K562 (cell line): Measurements from ENCODE around the gene CRLF3. TPM values are rescaled to one million over a fixed set of nuclear protein-coding genes. Genes with fewer than 3 reads are reported as not detected.

ENCODE experiments used
- ATAC-seq: fragments of 200-7000 bp; cut with Tn5 transposase; 3 replicates; pipeline ENCODE4 v1.9.1; 2020; ENCODE audit warnings: moderate library complexity
- BruUV-seq: library from RNA; stranded (reverse); fragments of 400-500 nt; replicated peaks from 2 replicates; lab custom pipeline; 2021; lab: Mats Ljungman, UMichigan
- CTCF ChIA-PET: fragments of 300-600 bp; formaldehyde crosslinking; extraction: SDS; loops from one replicate; lab custom pipeline; 2021; ENCODE audit warnings: low intra/inter-chr PET ratio; lab: Yijun Ruan, JAX
- POLR2A ChIA-PET: fragments of 300-600, 350-650 bp; sonication (Branson Sonifier 250); formaldehyde crosslinking; extraction: SDS; loops from one replicate; lab custom pipeline; 2021; ENCODE audit warnings: antibody characterized with exemption, inconsistent platforms; lab: Yijun Ruan, JAX
- DNase-seq, 4 experiments: peaks; one replicate each; pipeline versions ENCODE4 v3.0.0 to v3.0.0-alpha.2; 2011 to 2018; ENCODE audit warnings: low spot score in 3 of 4, mixed read lengths in 3 of 4; ENCODE audit errors: extremely low read depth in 1 of 4
- FAIRE-seq: peaks from 2 replicates; lab custom pipeline; 2011; peaks lifted over from hg19 to GRCh38; lab: Jason Lieb, UNC
- H2AFZ ChIP-seq: 2 replicates; pipeline ENCODE4 v1.6.0; 2011; ENCODE audit warnings: low read depth, low read length, control low read depth, inconsistent platforms
- H3K27ac ChIP-seq: fragments of 200-600 bp; 3 replicates; pipeline ENCODE4 v1.8.0; 2011; ENCODE audit warnings: low read depth, mild to moderate bottlenecking, control low read depth, inconsistent platforms, low read length, moderate library complexity, mixed read lengths; ENCODE audit errors: extremely low read depth
- H3K27me3 ChIP-seq, 2 experiments: fragments of 300-600 bp in 1 of 2; 2 replicates in 1 of 2; 3 replicates in 1 of 2; pipeline versions ENCODE4 v1.6.0 to v1.8.0; 2011; ENCODE audit warnings: inconsistent platforms in 2 of 2, low read length in 2 of 2, mild to moderate bottlenecking in 1 of 2, mixed read lengths in 1 of 2, moderate library complexity in 1 of 2; ENCODE audit not compliant: control insufficient read depth in 2 of 2, insufficient read depth in 2 of 2
- H3K36me3 ChIP-seq: fragments of 300-600 bp; 3 replicates; pipeline ENCODE4 v1.8.0; 2011; ENCODE audit warnings: mild to moderate bottlenecking, low read length, inconsistent platforms; ENCODE audit not compliant: control insufficient read depth, insufficient read depth
- H3K4me1 ChIP-seq, 2 experiments: fragments of 200-600 bp in 1 of 2; replicated peaks in 1 of 2; 2 replicates in 1 of 2; 3 replicates in 1 of 2; pipeline versions ENCODE4 v1.5.1 to v1.8.0; 2011; ENCODE audit warnings: inconsistent platforms in 2 of 2, low read length in 2 of 2, mild to moderate bottlenecking in 1 of 2, mixed read lengths in 1 of 2, moderate library complexity in 1 of 2; ENCODE audit not compliant: control insufficient read depth in 2 of 2, insufficient read depth in 2 of 2
- H3K4me2 ChIP-seq: 2 replicates; pipeline ENCODE4 v1.6.1; 2011; ENCODE audit warnings: low read length, control low read depth, inconsistent platforms, mixed read lengths; ENCODE audit not compliant: insufficient read depth
- H3K4me3 ChIP-seq: fragments of 200-600 bp; sonication (generic), shearing (Covaris generic); 2 replicates; pipeline ENCODE4 v1.5.1; 2016; ENCODE audit warnings: control low read depth, inconsistent platforms
- H3K79me2 ChIP-seq: fragments of 200-600 bp; 3 replicates; pipeline ENCODE4 v1.8.0; 2011; ENCODE audit warnings: low read length, inconsistent platforms; ENCODE audit not compliant: control insufficient read depth, insufficient read depth
- H3K9ac ChIP-seq, 2 experiments: 2 replicates each; pipeline versions ENCODE4 v1.6.0 to v1.6.1; 2011; ENCODE audit warnings: low read depth in 2 of 2, low read length in 2 of 2, control low read depth in 1 of 2, inconsistent platforms in 1 of 2, mild to moderate bottlenecking in 1 of 2, mixed read lengths in 1 of 2; ENCODE audit not compliant: insufficient read depth in 1 of 2
- H3K9me1 ChIP-seq: one replicate; pipeline ENCODE4 v1.6.0; 2011; ENCODE audit warnings: inconsistent platforms, mild to moderate bottlenecking, low read length, moderate library complexity; ENCODE audit not compliant: control insufficient read depth, insufficient read depth
- H3K9me3 ChIP-seq: replicated peaks from 2 replicates; pipeline ENCODE4 v1.5.1; 2011; ENCODE audit warnings: low read depth, low read length, inconsistent platforms; ENCODE audit not compliant: control insufficient read depth, insufficient read depth
- H4K20me1 ChIP-seq: replicated peaks from 2 replicates; pipeline ENCODE4 v1.6.1; 2011; ENCODE audit warnings: low read length, inconsistent platforms, mixed read lengths; ENCODE audit not compliant: control insufficient read depth, insufficient read depth
- CEBPB ChIP-seq: fragments of 450-650 bp; IDR thresholded peaks from 2 replicates; pipeline ENCODE4 v1.6.1; 2016; ENCODE audit warnings: missing genetic modification characterization, missing compliant biosample characterization
- MCM5 ChIP-seq: fragments of 450-650 bp; IDR thresholded peaks from 2 replicates; pipeline ENCODE4 v1.6.1; 2016; ENCODE audit warnings: low read depth
- MEIS2 ChIP-seq: fragments of 450-650 bp; IDR thresholded peaks from 2 replicates; pipeline ENCODE4 v1.6.1; 2014; ENCODE audit warnings: mild to moderate bottlenecking; ENCODE audit not compliant: partially characterized antibody
- POLR2H ChIP-seq: IDR thresholded peaks from 2 replicates; pipeline ENCODE4 v1.6.1; 2016; ENCODE audit warnings: missing genetic modification characterization, low read depth, mild to moderate bottlenecking, control low read depth, missing compliant biosample characterization, moderate library complexity
- ZNF124 ChIP-seq: sonication (generic); formaldehyde crosslinking; IDR thresholded peaks from 2 replicates; pipeline ENCODE4 v1.8.1; 2022; ENCODE audit warnings: missing genetic modification reagents
- WGBS: fragments of 100-300 bp; shearing (Covaris generic); methylation state at CpG from one replicate; pipeline ENCODE4 v1.1.6; 2016; ENCODE audit warnings: low coverage, mixed read lengths; ENCODE audit not compliant: insufficient coverage; ENCODE audit errors: missing lambda C conversion rate; 5-methylcytosine and 5-hydroxymethylcytosine counted together
- in situ Hi-C: fragments of 300-500 bp; cut with MboI; formaldehyde crosslinking; loops from 4 replicates; pipeline ENCODE4 v1.15.0; 2018; ENCODE audit warnings: inconsistent platforms, mixed read lengths
- intact Hi-C: fragments of 100-400 bp; cut with micrococcal nuclease; formaldehyde crosslinking; loops from 2 replicates; pipeline ENCODE4 v1.14.2; 2022
- polyA plus RNA-seq, 8 experiments: library from polyadenylated mRNA; depleted of rRNA in 4 of 8; stranded (reverse) in 5 of 8; unstranded in 3 of 8; fragments of >200 nt; fragmentation: Nextera tagmentation in 2 of 8; fragmentation: Illumina TruSeq in 1 of 8; extraction: Ambion mirVana in 2 of 8; extraction: Trizol in 1 of 8; gene quantifications; 2 replicates each; pipeline versions ENCODE4 v1.2.1 to v1.2.3, GENCODE V29; 2011 to 2014; ENCODE audit warnings: inconsistent platforms in 1 of 8, missing spikeins in 1 of 8
- total RNA-seq, 7 experiments: library from RNA; depleted of rRNA in 6 of 7; stranded (reverse); fragments of >200 nt in 6 of 7; fragmentation: Illumina TruSeq in 2 of 7; extraction: Trizol in 2 of 7; gene quantifications; 2 replicates each; pipeline versions ENCODE4 v1.2.1 to v1.2.3, GENCODE V29; 2011 to 2021; ENCODE audit warnings: low replicate concordance in 1 of 7
- TF ChIP-seq, protein P1 (sequence below): sonication (generic); formaldehyde crosslinking; IDR thresholded peaks from 2 replicates; pipeline ENCODE4 v1.8.1; 2023; ENCODE audit warnings: mild to moderate bottlenecking, missing genetic modification reagents
- TF ChIP-seq, protein P2 (sequence below): fragments of 250-450 bp; sonication (Bioruptor Pico); IDR thresholded peaks from 2 replicates; pipeline ENCODE4 v1.5.0; 2021

Gene CRLF3
- total and polyA plus RNA-seq, 9 of the 15 experiments (the other 6 are each of a cell fraction or from before 2014, with no cell fraction given) = 13.2 to 55.9 (median 29.8) TPM

- no peak for ATAC-seq
- no peaks in the 10 kb centered on the region for H3K9me1 ChIP-seq
- no peak for FAIRE-seq
- no peak for DNase-seq
- H3K4me2 ChIP-seq = no peak overlapping the region
- H3K36me3 ChIP-seq = peaks cover 35% of the 10 kb centered on the region; the same call in 2 of the 3 replicates
- intact Hi-C loops (loop anchor here (10.0 kb wide), 2 partner anchors 85 to 525 kb away; no protein-coding TSS in a partner anchor), in situ Hi-C loops (no loop called here)
- H3K4me3 ChIP-seq = no peak overlapping the region
- CTCF ChIA-PET = no interaction called here
- H3K27ac ChIP-seq = no peak overlapping the region
- no peaks in the 10 kb centered on the region for H3K27me3 ChIP-seq
- POLR2A ChIA-PET = interaction anchor here (0.8 to 1.5 kb wide), 2 partner anchors 14 to 17 kb away, joined by 3 to 5 read pairs; no protein-coding TSS in a partner anchor
- H4K20me1 ChIP-seq = peaks cover 6% of the 10 kb centered on the region; the same call in 1 of the 2 replicates
- TF ChIP-seq CEBPB = 0 out of 2 replicates have a peak, but pooled peaks have one; percentile 19
- TF ChIP-seq, protein P1, sequence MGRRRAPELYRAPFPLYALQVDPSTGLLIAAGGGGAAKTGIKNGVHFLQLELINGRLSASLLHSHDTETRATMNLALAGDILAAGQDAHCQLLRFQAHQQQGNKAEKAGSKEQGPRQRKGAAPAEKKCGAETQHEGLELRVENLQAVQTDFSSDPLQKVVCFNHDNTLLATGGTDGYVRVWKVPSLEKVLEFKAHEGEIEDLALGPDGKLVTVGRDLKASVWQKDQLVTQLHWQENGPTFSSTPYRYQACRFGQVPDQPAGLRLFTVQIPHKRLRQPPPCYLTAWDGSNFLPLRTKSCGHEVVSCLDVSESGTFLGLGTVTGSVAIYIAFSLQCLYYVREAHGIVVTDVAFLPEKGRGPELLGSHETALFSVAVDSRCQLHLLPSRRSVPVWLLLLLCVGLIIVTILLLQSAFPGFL (CRISPR knock-in tag) = no peak
- peaks cover 10 to 15% of the 10 kb centered on the region in 2 experiments for H3K4me1 ChIP-seq
- TSS peak; percentile 7 for BruUV-seq
- 88% methylated on average over 8 of the region's 8 CpGs for WGBS
- H2AFZ ChIP-seq = no peak overlapping the region
- H3K9ac ChIP-seq = peak overlapping the region in 1 of 2 experiments; percentile 75; a peak in 1 of 4 replicates
- no peaks in the 10 kb centered on the region for H3K9me3 ChIP-seq
- peaks cover 96% of the 10 kb centered on the region for H3K79me2 ChIP-seq
Observed at GRCh38 chr17:30819971-30820705, 4.4 kb downstream of the CRLF3 start.

- no peak for FAIRE-seq
- H3K79me2 ChIP-seq = peaks cover 94% of the 10 kb centered on the region
- H3K27ac ChIP-seq = no peak overlapping the region
- in situ Hi-C loops (no loop called here), intact Hi-C loops (no loop called here)
- H2AFZ ChIP-seq = no peak overlapping the region
- 93% methylated on average over 4 of the region's 7 CpGs for WGBS
- no peaks in the 10 kb centered on the region for H3K27me3 ChIP-seq
- no peaks in the 10 kb centered on the region for H3K9me1 ChIP-seq
- ChIA-PET CTCF (no interaction called here), POLR2A (no interaction called here)
- peaks cover 36% of the 10 kb centered on the region; the same call in 2 of the 3 replicates for H3K36me3 ChIP-seq
- BruUV-seq = no TSS peak
- no peak for ATAC-seq
- H3K4me2 ChIP-seq = no peak overlapping the region
- no peaks in the 10 kb centered on the region for H3K9me3 ChIP-seq
- H3K9ac ChIP-seq = no peak overlapping the region
- TF ChIP-seq ZNF124 (CRISPR knock-in tag) = no peak
- no peak for TF ChIP-seq POLR2H (tag)
- TF ChIP-seq, protein P2, sequence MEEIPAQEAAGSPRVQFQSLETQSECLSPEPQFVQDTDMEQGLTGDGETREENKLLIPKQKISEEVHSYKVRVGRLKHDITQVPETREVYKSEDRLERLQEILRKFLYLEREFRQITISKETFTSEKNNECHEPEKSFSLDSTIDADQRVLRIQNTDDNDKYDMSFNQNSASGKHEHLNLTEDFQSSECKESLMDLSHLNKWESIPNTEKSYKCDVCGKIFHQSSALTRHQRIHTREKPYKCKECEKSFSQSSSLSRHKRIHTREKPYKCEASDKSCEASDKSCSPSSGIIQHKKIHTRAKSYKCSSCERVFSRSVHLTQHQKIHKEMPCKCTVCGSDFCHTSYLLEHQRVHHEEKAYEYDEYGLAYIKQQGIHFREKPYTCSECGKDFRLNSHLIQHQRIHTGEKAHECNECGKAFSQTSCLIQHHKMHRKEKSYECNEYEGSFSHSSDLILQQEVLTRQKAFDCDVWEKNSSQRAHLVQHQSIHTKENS (CRISPR knock-in tag) = no peak
- peak; percentile 7 for TF ChIP-seq MEIS2
- TF ChIP-seq MCM5 = no peak
- DNase-seq = no peak
- no peaks in the 10 kb centered on the region; the same call in 1 of the 2 replicates for H4K20me1 ChIP-seq
- no peak overlapping the region for H3K4me3 ChIP-seq
- H3K4me1 ChIP-seq = peaks cover 0 to 4% of the 10 kb centered on the region in 2 experiments; a peak in 2 of 5 replicates
Observed at GRCh38 chr17:30816165-30816564, 8.3 kb downstream of the CRLF3 start.
